ENCODE data around the gene DHX29. TPM values are rescaled to one million over a fixed set of nuclear protein-coding genes. Genes with fewer than 3 reads are reported as not detected.

Gene DHX29
- total RNA-seq, 1 experiment from 2014 or later: 30.1 TPM

DNA sequence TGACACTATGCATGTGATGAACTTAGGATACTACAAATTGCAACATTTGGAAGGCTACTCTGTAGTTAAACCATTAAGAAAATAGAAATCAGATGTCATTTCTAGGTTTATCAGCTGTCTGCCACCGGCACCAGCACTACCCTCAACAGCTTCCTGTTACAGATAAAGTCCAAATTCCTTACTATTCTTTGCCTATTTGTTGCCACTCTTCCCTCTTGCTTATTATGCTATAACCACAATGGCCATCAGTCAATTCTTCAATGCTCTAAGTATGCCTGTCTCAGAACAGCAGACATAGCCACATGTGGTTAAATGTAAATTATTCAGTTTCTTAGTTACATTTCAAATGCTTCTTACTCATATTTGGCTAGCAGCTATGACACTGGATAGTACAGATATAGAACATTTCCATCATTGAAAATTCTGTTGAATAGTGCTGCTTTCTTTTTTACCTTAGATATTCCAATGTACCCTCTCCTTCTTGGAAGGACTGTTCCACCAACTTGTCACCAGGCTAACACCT lies 21.0 kb downstream of the DHX29 start:
- no peak for TF ChIP-seq POLR2AphosphoS5 (IDR thresholded peaks at IDR 0.05; ENCODE audit: low read depth, low read length)
- TF ChIP-seq, protein P1, sequence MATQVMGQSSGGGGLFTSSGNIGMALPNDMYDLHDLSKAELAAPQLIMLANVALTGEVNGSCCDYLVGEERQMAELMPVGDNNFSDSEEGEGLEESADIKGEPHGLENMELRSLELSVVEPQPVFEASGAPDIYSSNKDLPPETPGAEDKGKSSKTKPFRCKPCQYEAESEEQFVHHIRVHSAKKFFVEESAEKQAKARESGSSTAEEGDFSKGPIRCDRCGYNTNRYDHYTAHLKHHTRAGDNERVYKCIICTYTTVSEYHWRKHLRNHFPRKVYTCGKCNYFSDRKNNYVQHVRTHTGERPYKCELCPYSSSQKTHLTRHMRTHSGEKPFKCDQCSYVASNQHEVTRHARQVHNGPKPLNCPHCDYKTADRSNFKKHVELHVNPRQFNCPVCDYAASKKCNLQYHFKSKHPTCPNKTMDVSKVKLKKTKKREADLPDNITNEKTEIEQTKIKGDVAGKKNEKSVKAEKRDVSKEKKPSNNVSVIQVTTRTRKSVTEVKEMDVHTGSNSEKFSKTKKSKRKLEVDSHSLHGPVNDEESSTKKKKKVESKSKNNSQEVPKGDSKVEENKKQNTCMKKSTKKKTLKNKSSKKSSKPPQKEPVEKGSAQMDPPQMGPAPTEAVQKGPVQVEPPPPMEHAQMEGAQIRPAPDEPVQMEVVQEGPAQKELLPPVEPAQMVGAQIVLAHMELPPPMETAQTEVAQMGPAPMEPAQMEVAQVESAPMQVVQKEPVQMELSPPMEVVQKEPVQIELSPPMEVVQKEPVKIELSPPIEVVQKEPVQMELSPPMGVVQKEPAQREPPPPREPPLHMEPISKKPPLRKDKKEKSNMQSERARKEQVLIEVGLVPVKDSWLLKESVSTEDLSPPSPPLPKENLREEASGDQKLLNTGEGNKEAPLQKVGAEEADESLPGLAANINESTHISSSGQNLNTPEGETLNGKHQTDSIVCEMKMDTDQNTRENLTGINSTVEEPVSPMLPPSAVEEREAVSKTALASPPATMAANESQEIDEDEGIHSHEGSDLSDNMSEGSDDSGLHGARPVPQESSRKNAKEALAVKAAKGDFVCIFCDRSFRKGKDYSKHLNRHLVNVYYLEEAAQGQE (IDR thresholded peaks at IDR 0.05; ENCODE audit: insufficient read depth in 1 of 2, low read depth in 2 of 2, low read length in 1 of 2): no peak
- no peak for TF ChIP-seq TCF7L2 (IDR thresholded peaks at IDR 0.05; ENCODE audit: low read depth, low read length)
- TF ChIP-seq SIN3A (IDR thresholded peaks at IDR 0.05; ENCODE audit: borderline replicate concordance, insufficient read depth, low read depth, low read length): no peak
- TF ChIP-seq, protein P2, sequence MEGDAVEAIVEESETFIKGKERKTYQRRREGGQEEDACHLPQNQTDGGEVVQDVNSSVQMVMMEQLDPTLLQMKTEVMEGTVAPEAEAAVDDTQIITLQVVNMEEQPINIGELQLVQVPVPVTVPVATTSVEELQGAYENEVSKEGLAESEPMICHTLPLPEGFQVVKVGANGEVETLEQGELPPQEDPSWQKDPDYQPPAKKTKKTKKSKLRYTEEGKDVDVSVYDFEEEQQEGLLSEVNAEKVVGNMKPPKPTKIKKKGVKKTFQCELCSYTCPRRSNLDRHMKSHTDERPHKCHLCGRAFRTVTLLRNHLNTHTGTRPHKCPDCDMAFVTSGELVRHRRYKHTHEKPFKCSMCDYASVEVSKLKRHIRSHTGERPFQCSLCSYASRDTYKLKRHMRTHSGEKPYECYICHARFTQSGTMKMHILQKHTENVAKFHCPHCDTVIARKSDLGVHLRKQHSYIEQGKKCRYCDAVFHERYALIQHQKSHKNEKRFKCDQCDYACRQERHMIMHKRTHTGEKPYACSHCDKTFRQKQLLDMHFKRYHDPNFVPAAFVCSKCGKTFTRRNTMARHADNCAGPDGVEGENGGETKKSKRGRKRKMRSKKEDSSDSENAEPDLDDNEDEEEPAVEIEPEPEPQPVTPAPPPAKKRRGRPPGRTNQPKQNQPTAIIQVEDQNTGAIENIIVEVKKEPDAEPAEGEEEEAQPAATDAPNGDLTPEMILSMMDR (IDR thresholded peaks at IDR 0.05): no peak
- peaks cover 52% of the 10 kb centered on the region for H3K36me3 ChIP-seq (ENCODE audit: control insufficient read depth, insufficient read depth, low read length)
- POLR2A ChIA-PET: no interaction called here

DNA sequence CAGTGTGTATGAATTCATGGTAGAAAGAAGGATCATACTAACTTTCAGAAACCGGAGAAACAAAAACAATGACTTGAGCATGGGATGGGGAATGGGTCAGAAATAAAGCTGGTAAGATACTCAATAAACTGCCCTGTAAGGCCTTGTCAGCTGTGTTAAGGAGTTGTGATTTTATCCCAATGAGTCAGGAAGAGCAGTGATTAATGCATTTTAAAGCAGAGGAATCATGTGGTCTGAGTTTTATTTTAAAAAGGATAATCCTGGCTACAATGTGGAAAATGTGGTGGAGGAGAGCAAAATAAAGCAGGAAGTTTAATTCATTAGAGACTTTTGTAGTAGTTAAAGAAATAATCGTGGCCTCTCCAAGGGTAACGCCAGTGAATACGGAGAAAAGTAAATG lies 28.7 kb downstream of the DHX29 start:
- POLR2A ChIA-PET: no interaction called here
- no peaks in the 10 kb centered on the region for H3K9me3 ChIP-seq (ENCODE audit: control insufficient read depth, insufficient read depth, low read depth, low read length)
- in situ Hi-C loops (cut with HindIII; ENCODE audit: low pct_unique_long_range_greater_than_20kb, low sequenced_read_pairs) (no loop called here), intact Hi-C loops (cut with micrococcal nuclease; ENCODE audit: unreplicated experiment) (no loop called here)
- no peak overlapping the region for H3K27ac ChIP-seq (ENCODE audit: low read length)
- peaks cover 46% of the 10 kb centered on the region for H3K36me3 ChIP-seq (ENCODE audit: control insufficient read depth, insufficient read depth, low read length)
- CTCF ChIA-PET: interaction anchor here (0.7 kb wide), 1 partner anchor 374 kb away, joined by 4 read pairs; no protein-coding TSS in a partner anchor
- no TSS peak for BruUV-seq (replicated peaks)
- H3K27me3 ChIP-seq (ENCODE audit: control insufficient read depth, insufficient read depth, low read length): no peaks in the 10 kb centered on the region
- TF ChIP-seq, protein P1 (IDR thresholded peaks at IDR 0.05; ENCODE audit: insufficient read depth in 1 of 2, low read depth in 2 of 2, low read length in 1 of 2): no peak
- TF ChIP-seq, protein P2 (IDR thresholded peaks at IDR 0.05): no peak
- TF ChIP-seq TCF7L2 (IDR thresholded peaks at IDR 0.05; ENCODE audit: low read depth, low read length): no peak
- TF ChIP-seq POLR2AphosphoS5 (IDR thresholded peaks at IDR 0.05; ENCODE audit: low read depth, low read length): no peak
- TF ChIP-seq SIN3A (IDR thresholded peaks at IDR 0.05; ENCODE audit: borderline replicate concordance, insufficient read depth, low read depth, low read length): no peak
- ATAC-seq: no peak
- no peaks in the 10 kb centered on the region for H3K4me1 ChIP-seq (ENCODE audit: control insufficient read depth, insufficient read depth, low read length)
- H3K4me3 ChIP-seq (ENCODE audit: low read depth in 2 of 2, low read length in 2 of 2): no peak overlapping the region
- no peak for DNase-seq (ENCODE audit: low read depth, low spot score)

More for the DNA sequence above, 21.0 kb downstream of the DHX29 start:
- H3K4me3 ChIP-seq (ENCODE audit: low read depth in 2 of 2, low read length in 2 of 2): no peak overlapping the region
- DNase-seq (ENCODE audit: low read depth, low spot score) (no peak), ATAC-seq (no peak)
- no peaks in the 10 kb centered on the region for H3K4me1 ChIP-seq (ENCODE audit: control insufficient read depth, insufficient read depth, low read length)
- no peaks in the 10 kb centered on the region for H3K27me3 ChIP-seq (ENCODE audit: control insufficient read depth, insufficient read depth, low read length)
- no peaks in the 10 kb centered on the region for H3K9me3 ChIP-seq (ENCODE audit: control insufficient read depth, insufficient read depth, low read depth, low read length)
- H3K27ac ChIP-seq (ENCODE audit: low read length): no peak overlapping the region
- intact Hi-C loops (cut with micrococcal nuclease; ENCODE audit: unreplicated experiment): no loop called here
- in situ Hi-C loops (cut with HindIII; ENCODE audit: low pct_unique_long_range_greater_than_20kb, low sequenced_read_pairs): no loop called here
- CTCF ChIA-PET: no interaction called here
- BruUV-seq (replicated peaks): no TSS peak

All from Panc1 (cell line).